GM18951 (cell line): ENCODE data around the gene CFAP157.

Experiments
- POLR2A ChIP-seq: IDR thresholded peaks from 4 replicates; pipeline ENCODE4 v1.6.1; 2011; ENCODE audit warnings: mild to moderate bottlenecking; ENCODE audit not compliant: insufficient read length, insufficient read depth; ENCODE audit errors: extremely low read depth
- in situ Hi-C: fragments of 300-500 bp; cut with MboI; formaldehyde crosslinking; loops from one replicate; pipeline ENCODE4 v1.12.0; 2022; ENCODE audit warnings: low sequenced_read_pairs, mixed read lengths, inconsistent platforms; ENCODE audit not compliant: unreplicated experiment

CFAP157 gene

DNA sequence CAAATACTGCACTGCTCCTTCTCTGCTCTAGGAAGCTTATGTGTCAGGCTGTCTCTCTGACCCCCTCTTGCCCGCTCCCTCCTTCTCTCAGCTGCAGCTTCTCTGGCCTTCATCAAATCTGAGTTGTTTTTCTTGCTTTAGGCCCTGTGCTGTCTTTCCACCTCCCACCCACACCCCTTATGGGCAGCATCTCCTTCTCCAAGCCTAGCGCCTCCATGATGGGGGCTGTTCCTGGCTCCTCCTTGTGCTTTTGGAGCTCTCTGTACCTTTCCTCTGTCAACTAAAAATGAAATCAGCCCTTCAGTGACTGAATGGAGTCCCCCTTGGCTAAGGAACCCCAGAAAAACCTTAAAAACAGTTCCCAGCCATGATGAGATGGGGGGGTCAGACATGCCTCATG, 6.6 kb upstream of the CFAP157 start:
- in situ Hi-C loops, result no loop called here
- no peak for TF ChIP-seq POLR2A

DNA sequence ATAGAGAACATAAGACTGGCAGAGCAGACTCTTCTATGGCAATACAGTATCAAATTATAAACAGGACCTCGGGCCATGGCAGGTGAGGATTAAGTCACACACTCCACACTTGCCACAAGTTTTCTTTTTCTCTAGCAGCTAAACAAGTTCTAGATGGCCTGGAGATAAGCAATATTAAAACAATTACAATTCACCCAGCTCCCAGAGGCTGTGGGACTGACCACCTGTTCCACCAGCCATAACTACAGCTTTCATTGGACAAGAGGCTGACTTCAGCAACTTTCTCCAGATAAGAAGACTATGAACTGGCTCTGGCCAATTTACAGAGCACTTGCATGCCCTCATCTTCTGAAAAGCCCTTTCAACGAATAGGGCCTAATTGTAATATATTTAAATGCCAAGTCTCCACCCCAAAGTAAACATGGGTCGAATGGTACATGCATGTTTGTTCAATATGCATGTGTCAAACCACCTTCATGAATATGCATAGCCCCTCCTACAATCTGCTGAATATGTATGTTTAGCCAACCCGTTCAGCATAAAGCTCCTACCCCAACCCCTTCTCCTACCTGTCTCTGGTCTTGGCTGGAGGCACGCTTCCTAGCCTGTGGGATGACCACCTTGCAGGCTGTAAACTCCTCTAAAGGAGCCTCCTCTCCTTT, 6.1 kb upstream of the CFAP157 start:
- no peak for TF ChIP-seq POLR2A
- in situ Hi-C loops, result no loop called here

DNA sequence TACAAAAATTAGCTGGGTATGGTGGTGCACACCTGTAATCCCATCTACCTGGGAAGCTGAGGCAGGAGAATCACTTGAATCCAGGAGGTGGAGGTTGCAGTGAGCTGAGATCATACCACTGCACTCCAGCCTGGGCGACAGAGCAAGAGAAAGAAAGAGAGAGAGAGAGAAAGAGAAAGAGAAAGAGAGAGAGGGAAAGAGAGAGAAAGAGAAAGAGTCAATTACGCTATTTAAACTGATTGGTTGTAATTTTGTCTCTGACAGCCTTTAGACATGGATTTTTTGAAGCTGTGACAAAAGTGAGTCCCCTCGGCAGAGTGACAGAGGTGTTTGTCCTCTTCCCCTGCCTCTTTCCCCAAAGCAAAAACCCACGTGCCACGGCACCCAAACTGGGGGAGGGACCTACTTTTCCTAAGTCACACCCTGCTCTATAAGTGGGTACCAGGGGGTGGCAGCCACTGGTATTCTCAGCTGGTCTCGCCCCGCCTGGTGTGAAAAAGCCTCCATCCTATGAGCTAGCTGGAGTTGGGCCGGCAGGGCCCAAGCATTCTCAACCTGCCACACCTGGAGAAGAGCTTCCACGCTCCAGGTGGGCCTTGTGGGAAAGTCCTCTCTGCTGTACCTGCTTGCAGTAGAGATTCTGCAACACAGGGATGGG, 3.4 kb upstream of the CFAP157 start:
- no peak for TF ChIP-seq POLR2A
- in situ Hi-C loops, result no loop called here

- in situ Hi-C loops, result no loop called here
Measured at GRCh38 chr9:127705577-127706379, 1.0 kb upstream of the CFAP157 start.

DNA sequence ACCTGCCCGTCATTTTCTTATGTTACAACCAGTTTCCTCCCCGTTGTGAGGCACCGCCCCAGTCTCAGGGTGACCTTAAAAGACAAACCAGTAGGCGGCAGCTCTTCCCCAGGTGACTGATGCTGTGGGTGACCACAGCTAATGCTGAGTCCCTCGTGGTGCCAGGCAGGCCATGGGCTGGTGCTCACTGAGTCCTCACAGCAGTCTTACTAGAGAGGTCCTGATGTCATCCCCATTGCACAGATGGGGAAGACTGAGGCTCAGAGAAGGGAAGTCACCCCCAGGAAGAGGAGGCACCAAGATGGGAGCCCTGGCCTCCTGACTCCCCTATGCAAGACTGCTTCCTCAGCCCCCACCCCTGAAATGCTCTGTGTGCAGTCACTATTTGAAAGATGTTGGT, 978 bp downstream of the CFAP157 start:
- no peak for TF ChIP-seq POLR2A
- in situ Hi-C loops, result no loop called here

More at GRCh38 chr9:127705577-127706379, 1.0 kb upstream of the CFAP157 start:
- no peak for TF ChIP-seq POLR2A

DNA sequence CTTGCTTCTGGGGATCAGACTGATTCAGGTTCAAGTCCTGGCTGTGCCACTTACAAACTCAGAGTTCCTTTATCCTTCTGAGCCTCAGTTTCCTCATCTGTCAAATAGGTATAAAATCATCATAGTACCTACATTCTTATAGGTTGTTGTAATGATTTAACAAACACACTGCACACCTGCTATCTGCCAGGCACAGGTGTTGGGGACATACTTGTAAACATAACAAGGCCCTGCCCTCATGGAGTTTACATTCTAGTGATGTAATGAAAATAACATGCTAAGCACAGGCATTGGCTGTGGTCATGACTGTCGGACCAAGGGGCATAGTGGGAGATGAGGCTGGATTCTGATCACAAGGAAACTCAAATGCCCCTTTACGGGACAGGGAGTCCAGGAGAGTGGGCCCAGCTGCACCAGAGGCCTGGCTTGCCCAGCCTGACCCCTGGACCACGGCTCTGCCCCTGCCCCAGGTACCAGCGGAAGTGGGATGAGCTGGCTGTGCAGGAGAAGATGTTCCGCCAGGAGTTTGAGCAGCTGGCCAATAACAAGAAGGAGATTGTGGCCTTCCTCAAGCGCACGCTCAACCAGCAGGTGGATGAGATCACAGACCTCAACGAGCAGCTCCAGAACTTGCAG, 2.3 kb downstream of the CFAP157 start:
- no peak for TF ChIP-seq POLR2A
- in situ Hi-C loops, result no loop called here

- no peak for TF ChIP-seq POLR2A
- in situ Hi-C loops, result no loop called here
Measured at GRCh38 chr9:127710204-127710783, 3.5 kb downstream of the CFAP157 start.

DNA sequence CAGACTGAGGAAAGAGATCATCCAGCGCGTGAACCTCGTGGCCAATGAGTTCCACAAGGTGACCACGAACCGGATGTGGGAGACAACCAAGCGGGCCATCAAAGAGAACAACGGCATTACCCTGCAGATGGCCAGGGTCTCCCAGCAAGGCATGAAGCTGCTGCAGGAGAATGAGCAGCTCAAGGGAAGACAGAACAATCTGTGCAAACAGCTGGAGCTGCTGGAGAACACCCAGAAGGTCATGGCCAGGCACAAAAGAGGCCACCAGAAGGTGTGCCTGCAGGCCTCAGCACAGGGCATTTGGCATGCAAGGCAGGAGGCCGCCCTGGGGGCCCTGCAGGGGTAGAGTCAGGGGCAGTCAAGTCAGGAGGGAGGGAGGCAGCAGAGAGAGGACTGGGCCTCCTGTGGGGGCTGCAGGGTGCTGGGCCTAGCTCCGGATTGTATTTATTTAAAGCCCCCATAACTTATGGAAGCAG, 4.5 kb downstream of the CFAP157 start:
- TF ChIP-seq POLR2A, result no peak
- in situ Hi-C loops, result no loop called here

DNA sequence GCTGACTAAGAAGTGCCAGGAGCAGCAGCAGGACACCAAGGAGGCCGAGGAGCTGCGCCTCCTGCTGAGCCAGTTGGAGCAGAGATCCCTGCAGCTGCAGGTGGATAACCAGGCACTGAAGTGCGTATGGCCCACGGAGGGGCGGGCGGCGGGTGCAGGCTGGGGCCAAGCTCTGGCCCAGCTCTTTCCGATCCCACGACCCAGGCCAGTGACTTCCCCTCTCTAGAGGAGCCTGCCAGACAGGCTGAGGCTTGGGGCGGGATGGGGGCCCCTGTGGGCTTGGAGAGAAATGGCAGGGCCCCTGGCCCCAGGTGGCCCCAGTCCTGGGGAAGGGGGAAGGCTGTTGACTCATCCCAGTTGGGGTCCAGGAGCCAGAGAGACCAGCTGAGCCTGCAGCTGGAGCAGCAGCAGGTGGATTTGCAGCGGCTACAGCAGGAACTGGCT, 5.1 kb downstream of the CFAP157 start:
- TF ChIP-seq POLR2A, result no peak
- in situ Hi-C loops, result no loop called here

- in situ Hi-C loops, result no loop called here
- TF ChIP-seq POLR2A, result no peak
Measured at GRCh38 chr9:127712371-127712770, 5.6 kb downstream of the CFAP157 start.

GRCh38 chr9:127712867-127713266, 6.1 kb downstream of the CFAP157 start:
- in situ Hi-C loops, result no loop called here
- TF ChIP-seq POLR2A, result no peak

- in situ Hi-C loops, result no loop called here
- TF ChIP-seq POLR2A, result no peak
Measured at GRCh38 chr9:127714020-127714750, 7.4 kb downstream of the CFAP157 start.
